ENCODE measurements around the gene GIPC3.

GIPC3 gene

GRCh38 chr19:3639479-3639878 is 54.2 kb downstream of the GIPC3 start:
- TF ChIP-seq TAF1 (IDR thresholded peaks at IDR 0.05; ENCODE audit: borderline replicate concordance, insufficient read depth, low read length) (no peak), POLR2AphosphoS5 (IDR thresholded peaks at IDR 0.05; ENCODE audit: low read depth, low read length) (no peak)

- no peak for TF ChIP-seq REST (IDR thresholded peaks at IDR 0.05; ENCODE audit: insufficient read depth in 1 of 2, low read depth in 2 of 2, low read length in 2 of 2)
- TF ChIP-seq SIN3A (IDR thresholded peaks at IDR 0.05; ENCODE audit: borderline replicate concordance, insufficient read depth, low read length): no peak
- no peak for TF ChIP-seq TAF1 (IDR thresholded peaks at IDR 0.05; ENCODE audit: borderline replicate concordance, insufficient read depth, low read length)
- no peak for TF ChIP-seq FOXP2 (optimal IDR thresholded peaks at IDR 0.05; ENCODE audit: borderline replicate concordance, extremely low read depth, extremely low read length, insufficient read depth)
- TF ChIP-seq POLR2AphosphoS5 (IDR thresholded peaks at IDR 0.05; ENCODE audit: low read depth, low read length): no peak
Observed at GRCh38 chr19:3641515-3642269, 56.4 kb downstream of the GIPC3 start.

GRCh38 chr19:3642296-3642695 is 57.0 kb downstream of the GIPC3 start:
- no peak for TF ChIP-seq REST (IDR thresholded peaks at IDR 0.05; ENCODE audit: insufficient read depth in 1 of 2, low read depth in 2 of 2, low read length in 2 of 2)
- TF ChIP-seq POLR2AphosphoS5 (IDR thresholded peaks at IDR 0.05; ENCODE audit: low read depth, low read length): no peak
- no peak for TF ChIP-seq TAF1 (IDR thresholded peaks at IDR 0.05; ENCODE audit: borderline replicate concordance, insufficient read depth, low read length)
- no peak for TF ChIP-seq FOXP2 (optimal IDR thresholded peaks at IDR 0.05; ENCODE audit: borderline replicate concordance, extremely low read depth, extremely low read length, insufficient read depth)
- TF ChIP-seq SIN3A (IDR thresholded peaks at IDR 0.05; ENCODE audit: borderline replicate concordance, insufficient read depth, low read length): no peak

Data from PFSK-1 (cell line).